Upper lobe of right lung (tissue), 1 donor: ENCODE data around the gene ETFA. TPM values are rescaled to one million over a fixed set of nuclear protein-coding genes. Genes with fewer than 3 reads are reported as not detected.

ENCODE experiments used
- ATAC-seq: fragments of 200-7000 bp; cut with Tn5 transposase; one replicate; pipeline ENCODE4 v1.9.1; 2020; ENCODE audit warnings: mild to moderate bottlenecking, moderate library complexity
- DNase-seq: peaks from one replicate; pipeline ENCODE4 v3.0.0-alpha.2; 2020
- H3K27ac ChIP-seq: fragments of 200-600 bp; one replicate; pipeline ENCODE4 v1.8.0; 2022
- H3K27me3 ChIP-seq: fragments of 200-600 bp; one replicate; pipeline ENCODE4 v1.8.0; 2022; ENCODE audit warnings: mild to moderate bottlenecking
- H3K36me3 ChIP-seq: fragments of 200-600 bp; one replicate; pipeline ENCODE4 v1.8.0; 2022
- H3K4me1 ChIP-seq: fragments of 200-600 bp; one replicate; pipeline ENCODE4 v1.8.0; 2022
- H3K4me3 ChIP-seq: fragments of 200-600 bp; one replicate; pipeline ENCODE4 v1.8.0; 2022; ENCODE audit warnings: mild to moderate bottlenecking
- H3K9me3 ChIP-seq: fragments of 200-600 bp; one replicate; pipeline ENCODE4 v1.8.0; 2022
- intact Hi-C: fragments of 100-400 bp; cut with DNase I; formaldehyde crosslinking; loops from one replicate; pipeline ENCODE4 v1.11.0; 2022
- total RNA-seq: library from RNA; stranded (reverse); fragmentation: NEBNext Ultra II Directional; extraction: Animal tissue kit (Norgen Biotek cat#: 25700); gene quantifications from one replicate; pipeline ENCODE4 v1.2.1, GENCODE V29; 2021
- TF ChIP-seq, protein P1 (sequence below): fragments of 200-600 bp; IDR thresholded peaks from one replicate; pipeline ENCODE4 v1.8.0; 2022; ENCODE audit warnings: antibody characterized with exemption
- donor health status: DM: no; HTN: yes; CAD: no; lungs with severe emphysema.

The ETFA gene
- total RNA-seq, 1 donor from 2014 or later, result 71.3 TPM

DNA sequence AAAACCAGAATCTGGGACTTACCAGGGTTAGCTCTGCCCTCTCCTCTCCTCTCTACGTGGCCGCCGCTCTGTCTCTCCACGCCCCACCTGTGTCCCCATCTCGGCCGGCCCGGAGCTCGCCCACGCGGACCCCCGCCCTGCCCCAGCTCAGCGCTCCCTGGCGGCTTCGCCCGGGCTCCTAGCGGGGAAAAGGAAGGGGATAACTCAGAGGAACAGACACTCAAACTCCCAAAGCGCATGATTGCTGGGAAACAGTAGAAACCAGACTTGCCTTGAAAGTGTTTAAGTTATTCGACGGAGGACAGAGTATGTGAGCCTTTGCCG, 30.8 kb upstream of the ETFA start:
- DNase-seq, result no peak
- H3K4me3 ChIP-seq, result no peak overlapping the region
- TF ChIP-seq, protein P1, sequence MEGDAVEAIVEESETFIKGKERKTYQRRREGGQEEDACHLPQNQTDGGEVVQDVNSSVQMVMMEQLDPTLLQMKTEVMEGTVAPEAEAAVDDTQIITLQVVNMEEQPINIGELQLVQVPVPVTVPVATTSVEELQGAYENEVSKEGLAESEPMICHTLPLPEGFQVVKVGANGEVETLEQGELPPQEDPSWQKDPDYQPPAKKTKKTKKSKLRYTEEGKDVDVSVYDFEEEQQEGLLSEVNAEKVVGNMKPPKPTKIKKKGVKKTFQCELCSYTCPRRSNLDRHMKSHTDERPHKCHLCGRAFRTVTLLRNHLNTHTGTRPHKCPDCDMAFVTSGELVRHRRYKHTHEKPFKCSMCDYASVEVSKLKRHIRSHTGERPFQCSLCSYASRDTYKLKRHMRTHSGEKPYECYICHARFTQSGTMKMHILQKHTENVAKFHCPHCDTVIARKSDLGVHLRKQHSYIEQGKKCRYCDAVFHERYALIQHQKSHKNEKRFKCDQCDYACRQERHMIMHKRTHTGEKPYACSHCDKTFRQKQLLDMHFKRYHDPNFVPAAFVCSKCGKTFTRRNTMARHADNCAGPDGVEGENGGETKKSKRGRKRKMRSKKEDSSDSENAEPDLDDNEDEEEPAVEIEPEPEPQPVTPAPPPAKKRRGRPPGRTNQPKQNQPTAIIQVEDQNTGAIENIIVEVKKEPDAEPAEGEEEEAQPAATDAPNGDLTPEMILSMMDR, result no peak
- H3K36me3 ChIP-seq, result no peaks in the 10 kb centered on the region
- H3K4me1 ChIP-seq, result peaks cover 54% of the 10 kb centered on the region
- ATAC-seq, result no peak
- H3K9me3 ChIP-seq, result no peaks in the 10 kb centered on the region
- H3K27me3 ChIP-seq, result peaks cover 100% of the 10 kb centered on the region
- H3K27ac ChIP-seq, result no peak overlapping the region
- intact Hi-C loops, result no loop called here

DNA sequence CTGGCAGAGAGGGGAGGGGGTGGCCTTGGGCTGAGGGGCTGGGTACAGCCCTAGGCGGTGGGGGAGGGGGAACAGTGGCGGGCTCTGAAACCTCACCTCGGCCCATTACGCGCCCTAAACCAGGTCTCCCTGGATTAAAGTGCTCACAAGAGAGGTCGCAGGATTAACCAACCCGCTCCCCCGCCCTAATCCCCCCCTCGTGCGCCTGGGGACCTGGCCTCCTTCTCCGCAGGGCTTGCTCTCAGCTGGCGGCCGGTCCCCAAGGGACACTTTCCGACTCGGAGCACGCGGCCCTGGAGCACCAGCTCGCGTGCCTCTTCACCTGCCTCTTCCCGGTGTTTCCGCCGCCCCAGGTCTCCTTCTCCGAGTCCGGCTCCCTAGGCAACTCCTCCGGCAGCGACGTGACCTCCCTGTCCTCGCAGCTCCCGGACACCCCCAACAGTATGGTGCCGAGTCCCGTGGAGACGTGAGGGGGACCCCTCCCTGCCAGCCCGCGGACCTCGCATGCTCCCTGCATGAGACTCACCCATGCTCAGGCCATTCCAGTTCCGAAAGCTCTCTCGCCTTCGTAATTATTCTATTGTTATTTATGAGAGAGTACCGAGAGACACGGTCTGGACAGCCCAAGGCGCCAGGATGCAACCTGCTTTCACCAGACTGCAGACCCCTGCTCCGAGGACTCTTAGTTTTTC, 30.2 kb upstream of the ETFA start:
- DNase-seq (no peak), ATAC-seq (no peak)
- Histone ChIP-seq H3K36me3 (no peaks in the 10 kb centered on the region), H3K27me3 (peaks cover 100% of the 10 kb centered on the region), H3K9me3 (no peaks in the 10 kb centered on the region), H3K27ac (no peak overlapping the region), H3K4me1 (peaks cover 53% of the 10 kb centered on the region), H3K4me3 (no peak overlapping the region)
- TF ChIP-seq, protein P1, result no peak
- intact Hi-C loops, result no loop called here

DNA sequence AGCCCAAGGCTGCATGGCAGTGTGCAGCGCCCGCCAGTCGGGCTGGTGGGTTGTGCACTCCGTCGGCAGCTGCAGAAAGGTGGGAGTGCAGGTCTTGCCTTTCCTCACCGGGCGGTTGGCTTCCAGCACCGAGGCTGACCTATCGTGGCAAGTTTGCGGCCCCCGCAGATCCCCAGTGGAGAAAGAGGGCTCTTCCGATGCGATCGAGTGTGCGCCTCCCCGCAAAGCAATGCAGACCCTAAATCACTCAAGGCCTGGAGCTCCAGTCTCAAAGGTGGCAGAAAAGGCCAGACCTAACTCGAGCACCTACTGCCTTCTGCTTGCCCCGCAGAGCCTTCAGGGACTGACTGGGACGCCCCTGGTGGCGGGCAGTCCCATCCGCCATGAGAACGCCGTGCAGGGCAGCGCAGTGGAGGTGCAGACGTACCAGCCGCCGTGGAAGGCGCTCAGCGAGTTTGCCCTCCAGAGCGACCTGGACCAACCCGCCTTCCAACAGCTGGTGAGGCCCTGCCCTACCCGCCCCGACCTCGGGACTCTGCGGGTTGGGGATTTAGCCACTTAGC, 29.6 kb upstream of the ETFA start:
- intact Hi-C loops, result no loop called here
- TF ChIP-seq, protein P1, result no peak
- H3K36me3 ChIP-seq, result no peaks in the 10 kb centered on the region
- H3K27me3 ChIP-seq, result peaks cover 100% of the 10 kb centered on the region
- peaks cover 48% of the 10 kb centered on the region for H3K4me1 ChIP-seq
- no peaks in the 10 kb centered on the region for H3K9me3 ChIP-seq
- ATAC-seq (peak; percentile 16), DNase-seq (no peak)
- peak overlapping the region; percentile 33 for H3K4me3 ChIP-seq
- no peak overlapping the region for H3K27ac ChIP-seq

DNA sequence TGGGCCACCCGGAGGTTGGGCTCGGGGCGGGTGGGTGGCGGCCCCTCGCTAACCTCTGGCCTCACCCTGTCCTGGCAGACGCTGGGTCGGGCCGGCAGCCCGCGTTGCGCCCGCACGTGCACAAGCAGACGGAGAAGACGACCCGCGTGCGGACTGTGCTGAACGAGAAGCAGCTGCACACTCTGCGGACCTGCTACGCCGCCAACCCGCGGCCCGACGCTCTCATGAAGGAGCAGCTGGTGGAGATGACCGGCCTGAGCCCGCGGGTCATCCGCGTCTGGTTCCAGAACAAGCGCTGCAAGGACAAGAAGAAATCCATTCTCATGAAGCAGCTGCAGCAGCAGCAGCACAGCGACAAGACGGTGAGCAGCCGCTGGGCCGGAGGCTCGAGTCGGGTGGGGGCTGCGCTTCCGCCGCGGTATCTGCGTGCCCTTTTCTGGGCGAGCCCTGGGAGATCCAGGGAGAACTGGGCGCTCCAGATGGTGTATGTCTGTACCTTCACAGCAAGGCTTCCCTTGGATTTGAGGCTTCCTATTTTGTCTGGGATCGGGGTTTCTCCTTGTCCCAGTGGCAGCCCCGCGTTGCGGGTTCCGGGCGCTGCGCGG, 29.0 kb upstream of the ETFA start:
- DNase-seq (no peak), ATAC-seq (no peak)
- Histone ChIP-seq H3K27me3 (peaks cover 100% of the 10 kb centered on the region), H3K9me3 (no peaks in the 10 kb centered on the region), H3K4me1 (peaks cover 44% of the 10 kb centered on the region), H3K4me3 (peak overlapping the region; percentile 33), H3K27ac (no peak overlapping the region), H3K36me3 (no peaks in the 10 kb centered on the region)
- TF ChIP-seq, protein P1, result no peak
- intact Hi-C loops, result no loop called here

DNA sequence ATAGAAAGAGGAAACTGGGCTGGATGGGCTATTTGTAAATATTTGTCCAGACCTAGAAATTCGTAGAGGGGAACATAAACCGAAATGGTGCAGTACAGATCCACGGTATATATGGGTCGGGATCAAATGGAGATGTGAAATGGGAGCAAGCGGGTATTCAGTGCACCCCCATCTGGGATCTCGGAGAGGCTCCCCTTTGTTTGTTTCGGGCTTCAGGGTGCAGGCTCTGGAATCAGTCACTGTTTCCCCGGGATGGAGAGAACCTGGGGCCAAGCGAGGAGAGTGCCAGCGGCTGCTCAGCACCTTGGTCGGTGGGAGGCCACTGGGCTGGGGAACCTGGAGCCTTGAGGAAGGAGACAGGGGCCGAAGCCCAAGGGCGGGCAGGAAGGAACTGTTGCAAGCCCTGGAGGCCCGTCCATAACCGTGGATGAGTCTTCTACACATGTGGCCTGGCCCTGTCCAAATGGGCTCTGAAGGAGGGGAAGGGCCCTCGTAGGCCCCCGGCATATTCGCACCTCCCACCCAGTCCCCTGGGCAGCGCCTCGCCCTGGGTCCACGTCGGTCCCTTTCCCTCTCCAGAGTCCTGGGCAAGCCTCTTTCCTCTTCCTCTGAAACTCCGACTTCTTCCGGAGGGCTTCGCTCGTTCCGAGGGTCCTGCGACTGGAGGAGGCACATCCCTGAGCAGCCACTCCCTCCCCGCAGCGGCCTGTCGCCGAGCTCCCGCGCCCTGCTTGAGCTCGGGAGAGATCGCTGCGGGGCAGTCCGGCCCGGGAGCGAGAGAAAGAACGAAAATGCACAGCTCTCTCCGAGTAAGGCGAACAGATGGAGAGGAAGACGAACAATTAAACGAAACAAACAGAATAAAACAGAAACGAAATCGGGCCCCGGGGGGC, 28.3 kb upstream of the ETFA start:
- ATAC-seq (no peak), DNase-seq (no peak)
- intact Hi-C loops, result no loop called here
- TF ChIP-seq, protein P1, result no peak
- no peaks in the 10 kb centered on the region for H3K9me3 ChIP-seq
- no peaks in the 10 kb centered on the region for H3K36me3 ChIP-seq
- H3K4me1 ChIP-seq, result peaks cover 44% of the 10 kb centered on the region
- peak overlapping the region; percentile 33 for H3K4me3 ChIP-seq
- H3K27ac ChIP-seq, result no peak overlapping the region
- H3K27me3 ChIP-seq, result peaks cover 100% of the 10 kb centered on the region
